Ramos (cell line): Measurements from ENCODE around the gene RAMP2.

Experiments
- in situ Hi-C: fragments of 300-500 bp; cut with MboI; formaldehyde crosslinking; loops from one replicate; pipeline ENCODE4 v1.14.3; 2022; ENCODE audit warnings: low sequenced_read_pairs; ENCODE audit not compliant: unreplicated experiment

Gene RAMP2

DNA sequence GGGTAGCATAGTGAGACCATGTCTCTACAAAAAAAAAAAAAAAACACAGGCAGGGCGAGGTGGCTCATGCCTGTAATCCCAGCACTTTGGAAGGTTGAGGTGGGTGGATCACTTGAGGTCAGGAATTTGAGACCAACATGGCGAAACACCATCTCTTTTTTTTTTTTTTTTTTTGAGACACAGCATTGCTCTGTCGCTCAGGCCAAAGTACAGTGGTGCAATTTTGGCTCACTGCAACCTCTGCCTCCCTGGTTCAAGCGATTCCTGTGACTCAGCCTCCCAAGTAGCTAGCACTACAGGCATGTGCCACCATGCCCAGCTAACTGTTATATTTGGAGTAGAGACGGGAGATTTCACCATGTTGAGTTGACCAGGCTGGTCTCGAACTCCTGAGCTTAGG lies 5.1 kb downstream of the RAMP2 start:
- in situ Hi-C loops: loop anchor here (10.0 kb wide), 1 partner anchor 191 kb away; the partner anchor contains the start of gene PSMC3IP

DNA sequence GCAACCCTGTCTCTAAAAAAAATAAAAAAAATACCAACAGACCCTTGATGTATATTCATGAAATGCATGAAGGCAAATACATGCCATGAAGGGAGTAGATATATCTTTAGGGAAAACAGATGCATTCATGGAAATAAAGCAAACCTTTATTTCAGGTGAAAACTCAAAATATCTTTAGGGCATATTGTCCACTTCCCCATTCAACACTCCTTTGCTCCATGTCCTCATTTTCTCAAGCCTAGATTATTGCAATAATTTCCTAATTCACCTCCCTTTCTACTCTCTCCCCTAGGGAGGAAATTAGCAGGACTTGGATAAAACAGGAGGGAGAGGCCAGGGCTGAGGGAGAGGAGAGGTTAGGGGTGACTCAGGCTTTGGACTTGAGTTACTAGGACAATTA lies 6.5 kb downstream of the RAMP2 start:
- in situ Hi-C loops: loop anchor here (10.0 kb wide), 1 partner anchor 193 kb away; the partner anchor contains the start of gene PSMC3IP

DNA sequence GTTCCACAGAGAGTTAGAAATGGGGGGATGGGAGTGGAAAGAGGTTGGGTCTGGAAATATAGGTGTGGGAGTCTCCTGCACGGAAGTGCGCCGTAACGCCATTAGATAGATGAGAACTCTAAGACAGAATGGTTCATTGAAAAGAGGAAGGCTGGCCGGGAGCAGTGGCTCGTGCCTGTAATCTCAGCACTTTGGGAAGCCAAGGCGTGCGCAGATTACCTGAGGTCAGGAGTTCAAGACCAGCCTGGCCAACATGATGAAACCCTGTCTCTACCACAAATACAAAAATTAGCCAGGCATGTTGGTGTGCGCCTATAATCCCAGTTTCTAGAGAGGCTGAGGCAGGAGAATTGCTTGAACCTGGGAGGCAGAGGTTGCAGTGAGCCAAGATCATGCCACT lies 7.0 kb downstream of the RAMP2 start:
- in situ Hi-C loops: loop anchor here (10.0 kb wide), 1 partner anchor 193 kb away; the partner anchor contains the start of gene PSMC3IP

DNA sequence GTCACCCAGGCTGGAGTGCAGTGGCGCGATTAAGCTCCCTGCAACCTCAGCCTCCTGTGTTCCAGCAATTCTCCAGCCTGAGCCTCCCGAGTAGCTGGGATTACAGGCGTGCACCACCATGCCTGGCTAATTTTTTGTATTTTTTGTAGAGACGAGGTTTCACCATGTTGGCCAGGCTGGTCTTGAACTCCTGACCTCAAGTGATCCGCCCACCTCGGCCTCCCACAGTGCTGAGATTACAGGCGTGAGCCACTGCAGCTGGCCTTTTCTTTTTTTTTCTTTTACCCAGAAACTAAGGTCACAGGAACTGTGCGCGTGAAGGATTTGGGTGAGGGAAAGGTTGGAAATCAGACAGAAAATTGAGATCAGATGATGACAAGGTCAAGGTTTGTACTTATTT lies 8.9 kb downstream of the RAMP2 start:
- in situ Hi-C loops: loop anchor here (10.0 kb wide), 1 partner anchor 195 kb away; the partner anchor contains the start of gene PSMC3IP

DNA sequence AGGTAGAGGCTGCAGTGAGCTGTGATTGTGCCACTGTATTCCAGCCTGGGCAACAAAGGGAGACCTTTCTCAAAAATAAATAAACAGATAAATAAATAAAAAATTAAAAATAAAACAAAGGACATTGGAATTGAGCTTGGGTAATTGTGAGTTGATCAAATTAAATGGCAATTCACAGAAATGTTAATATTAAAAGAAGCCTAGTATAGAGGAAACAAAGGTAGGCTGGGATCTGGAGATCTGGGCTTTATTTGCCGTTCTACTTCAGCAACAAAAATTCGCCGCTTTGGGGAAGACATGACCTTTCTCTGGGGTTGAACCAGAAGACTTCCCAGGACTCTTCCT lies 11.9 kb downstream of the RAMP2 start:
- in situ Hi-C loops: no loop called here

DNA sequence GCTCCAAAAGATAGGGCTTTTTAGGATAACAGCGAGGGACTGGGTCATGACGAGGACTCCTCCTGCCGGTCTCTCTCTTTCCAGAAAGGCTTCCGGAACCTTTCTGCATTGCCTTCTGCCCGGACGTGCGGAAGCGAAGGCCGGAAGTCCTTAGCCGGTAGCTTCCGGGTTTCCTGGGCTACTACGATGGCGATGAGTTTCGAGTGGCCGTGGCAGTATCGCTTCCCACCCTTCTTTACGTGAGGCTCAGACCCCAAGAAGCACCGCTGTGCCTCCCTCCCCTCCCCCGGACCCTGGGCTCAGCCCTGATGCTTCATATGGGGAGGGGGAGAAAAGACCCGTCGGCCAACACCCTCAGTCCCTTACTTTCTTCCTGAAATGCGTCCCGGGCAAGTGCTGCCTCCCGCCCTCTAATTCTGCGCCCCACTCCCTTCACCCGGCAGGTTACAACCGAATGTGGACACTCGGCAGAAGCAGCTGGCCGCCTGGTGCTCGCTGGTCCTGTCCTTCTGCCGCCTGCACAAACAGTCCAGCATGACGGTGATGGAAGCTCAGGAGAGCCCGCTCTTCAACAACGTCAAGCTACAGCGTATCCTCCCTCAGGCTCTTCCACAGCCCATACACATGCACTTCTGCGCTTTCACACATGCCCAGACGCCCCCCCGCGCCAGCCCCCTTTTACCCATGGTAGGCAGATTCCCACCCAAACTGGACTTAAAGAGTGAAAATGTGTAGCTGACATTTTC lies 12.4 kb downstream of the RAMP2 start, which contains the start of gene VPS25:
VPS25 (plus strand) TSS at position 160 of the 746 bp plus-strand sequence; CDS start at position 187, 27 bp downstream.
- in situ Hi-C loops: no loop called here

DNA sequence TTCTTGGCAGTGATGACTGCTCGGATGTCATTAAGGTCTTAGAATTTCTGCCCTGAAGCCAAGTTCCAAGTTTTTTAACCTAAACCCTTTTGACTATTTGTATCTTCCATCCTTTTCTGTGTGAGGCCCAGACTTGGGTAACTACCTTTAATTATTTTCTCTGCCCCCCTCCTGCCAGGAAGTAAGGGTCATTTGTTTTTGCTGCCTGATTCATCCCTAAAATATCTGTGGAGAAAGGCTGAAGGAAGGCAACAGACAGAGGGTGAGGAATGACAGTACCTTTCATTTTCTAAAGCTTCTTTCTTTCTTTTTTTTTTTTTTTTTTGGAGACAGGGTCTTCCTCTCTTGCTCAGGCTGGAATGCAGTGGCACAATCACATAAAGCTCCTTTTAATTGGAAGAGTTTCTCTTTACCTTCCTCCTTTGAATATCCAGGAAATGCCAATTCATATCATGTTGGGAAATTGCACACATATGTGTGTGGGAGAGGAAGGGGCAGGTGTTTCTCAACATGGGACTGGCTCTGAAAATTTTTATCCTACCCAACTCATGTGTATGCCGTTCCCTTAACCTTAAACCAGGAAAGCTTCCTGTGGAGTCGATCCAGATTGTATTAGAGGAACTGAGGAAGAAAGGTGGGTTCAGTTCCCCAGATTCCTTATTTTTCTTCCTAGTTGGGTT lies 13.2 kb downstream of the RAMP2 start:
- in situ Hi-C loops: no loop called here

DNA sequence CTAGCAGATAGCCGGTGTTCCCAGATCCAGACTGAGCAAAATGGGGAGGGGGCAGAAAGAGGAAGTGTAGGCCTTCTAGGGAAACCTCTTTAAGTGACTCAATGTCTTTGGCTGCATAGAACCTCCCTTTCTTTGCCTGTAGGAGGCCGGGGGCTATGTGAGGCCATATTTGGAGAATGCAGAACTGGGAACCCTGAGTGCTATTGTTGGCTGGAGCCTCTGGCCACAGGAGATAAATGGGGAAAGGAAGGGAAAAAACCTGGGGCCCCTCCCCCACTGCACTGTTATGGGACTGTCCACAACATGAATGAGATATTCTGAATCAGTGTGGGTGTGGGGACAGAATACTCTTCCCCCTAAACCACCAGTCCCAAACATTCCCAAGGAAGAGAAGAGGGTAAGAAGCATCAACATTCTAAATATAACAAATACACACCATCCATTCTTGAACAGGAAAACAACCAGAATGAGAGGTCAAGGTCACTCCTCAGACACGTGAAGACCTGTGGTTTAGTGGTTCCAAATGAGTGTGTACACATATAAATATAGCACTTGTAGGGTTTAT lies 14.6 kb downstream of the RAMP2 start:
- in situ Hi-C loops: no loop called here

DNA sequence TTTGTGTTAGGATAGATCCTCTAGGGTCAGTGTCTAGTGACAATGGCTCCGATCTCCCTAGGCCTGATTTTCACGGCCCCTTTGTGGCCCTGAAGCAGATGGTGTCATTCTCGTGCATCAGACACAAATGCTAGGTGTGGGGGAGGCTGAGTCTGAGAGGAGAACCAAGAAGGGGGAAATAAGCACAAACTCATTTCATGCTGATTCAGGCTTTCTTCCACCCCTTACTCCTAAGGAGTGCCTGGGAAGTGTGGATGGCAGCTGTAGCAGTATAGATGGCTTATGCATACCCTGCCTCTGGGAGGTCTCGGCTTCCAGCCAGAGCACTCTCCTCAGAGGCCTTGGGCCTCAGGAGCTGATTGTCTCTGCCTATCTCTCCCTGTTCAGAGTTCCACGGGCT lies 17.5 kb downstream of the RAMP2 start:
- in situ Hi-C loops: no loop called here

DNA sequence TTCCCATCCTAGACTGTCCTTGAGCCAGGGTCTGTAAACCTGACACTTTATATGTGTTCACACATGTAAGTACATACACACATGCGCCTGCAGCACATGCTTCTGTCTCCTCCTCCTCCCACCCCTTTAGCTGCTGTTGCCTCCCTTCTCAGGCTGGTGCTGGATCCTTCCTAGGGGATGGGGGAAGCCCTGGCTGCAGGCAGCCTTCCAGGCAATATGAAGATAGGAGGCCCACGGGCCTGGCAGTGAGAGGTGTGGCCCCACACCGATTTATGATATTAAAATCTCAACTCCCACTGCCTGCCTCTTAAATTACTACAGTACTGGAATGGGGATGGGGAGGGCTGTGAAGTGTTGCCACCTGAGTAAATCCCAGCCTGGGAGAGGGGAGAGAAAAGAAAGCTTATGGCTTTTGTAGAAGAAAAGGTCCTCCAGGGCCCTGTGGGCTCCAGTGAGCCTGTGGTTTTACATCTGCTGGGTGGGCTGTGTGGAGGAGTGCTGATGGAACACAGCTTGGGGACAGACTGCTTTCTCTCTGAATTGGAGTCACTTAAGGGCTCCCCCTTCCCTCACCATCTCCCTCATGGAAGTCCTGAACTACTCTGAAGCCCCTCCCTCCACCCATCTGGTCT lies 18.4 kb downstream of the RAMP2 start:
- in situ Hi-C loops: no loop called here

DNA sequence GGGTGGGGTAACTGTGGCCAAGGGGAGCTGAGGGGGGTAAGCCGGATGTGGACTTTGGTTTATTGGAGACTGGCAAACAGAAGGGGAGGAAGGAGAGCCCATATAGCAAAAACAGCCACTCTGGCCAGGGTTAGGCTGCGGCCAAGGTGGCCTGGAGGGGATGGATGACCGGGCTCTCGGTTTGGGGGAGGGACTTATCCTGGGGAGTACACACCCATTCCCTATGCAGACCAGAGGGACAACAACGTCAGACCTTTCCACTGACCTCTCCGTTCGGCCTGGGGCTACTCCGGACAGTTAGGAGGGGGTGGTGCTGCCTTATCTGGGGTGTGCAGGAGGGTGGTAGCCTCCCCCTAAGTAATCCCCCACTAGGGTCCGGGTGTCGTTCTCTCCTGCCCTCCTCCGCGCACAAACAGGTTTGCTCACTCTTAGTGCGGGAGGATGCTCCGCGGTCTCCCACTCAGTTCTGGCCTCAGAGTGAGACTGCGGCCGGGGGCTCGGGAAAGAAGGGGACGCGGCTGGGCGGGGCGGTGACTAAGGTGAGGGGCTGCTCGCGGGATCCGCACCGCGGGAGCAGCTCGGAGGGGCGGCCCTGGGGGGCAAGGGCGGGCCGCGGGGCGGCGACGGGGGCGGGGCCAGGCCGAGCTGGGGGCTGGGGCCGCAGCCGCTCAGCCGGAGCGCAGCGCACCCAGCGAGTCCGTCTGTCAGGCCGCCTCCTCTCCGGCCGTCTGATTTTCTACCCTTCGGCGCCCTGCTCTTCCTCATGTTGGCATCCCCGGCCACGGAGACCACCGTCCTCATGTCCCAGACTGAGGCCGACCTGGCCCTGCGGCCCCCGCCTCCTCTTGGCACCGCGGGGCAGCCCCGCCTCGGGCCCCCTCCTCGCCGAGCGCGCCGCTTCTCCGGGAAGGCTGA lies 19.2 kb downstream of the RAMP2 start, which contains the start of gene WNK4:
WNK4 (plus strand) TSS at position 675 of the 915 bp plus-strand sequence; CDS start at position 764, 89 bp downstream.
- in situ Hi-C loops: no loop called here

DNA sequence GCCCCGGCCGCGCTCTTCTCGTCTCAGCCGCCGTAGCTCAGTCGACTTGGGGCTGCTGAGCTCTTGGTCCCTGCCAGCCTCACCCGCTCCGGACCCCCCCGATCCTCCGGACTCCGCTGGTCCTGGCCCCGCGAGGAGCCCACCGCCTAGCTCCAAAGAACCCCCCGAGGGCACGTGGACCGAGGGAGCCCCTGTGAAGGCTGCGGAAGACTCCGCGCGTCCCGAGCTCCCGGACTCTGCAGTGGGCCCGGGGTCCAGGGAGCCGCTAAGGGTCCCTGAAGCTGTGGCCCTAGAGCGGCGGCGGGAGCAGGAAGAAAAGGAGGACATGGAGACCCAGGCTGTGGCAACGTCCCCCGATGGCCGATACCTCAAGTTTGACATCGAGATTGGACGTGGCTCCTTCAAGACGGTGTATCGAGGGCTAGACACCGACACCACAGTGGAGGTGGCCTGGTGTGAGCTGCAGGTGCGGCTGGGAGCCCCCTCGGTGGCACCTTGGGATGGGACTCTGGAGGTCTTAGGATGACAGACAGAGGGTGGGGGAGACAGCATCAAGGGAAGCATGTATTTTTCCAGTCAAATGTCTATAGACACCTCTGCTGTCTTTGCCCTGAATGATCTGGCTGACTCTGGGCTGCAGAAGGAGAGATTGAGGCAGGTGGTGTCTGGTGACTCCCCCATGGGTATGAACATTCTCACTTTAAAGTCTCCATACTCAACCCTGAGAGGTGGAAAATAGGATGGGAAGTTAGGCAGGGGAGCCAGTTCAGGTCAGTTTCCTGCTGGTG lies 20.0 kb downstream of the RAMP2 start:
- in situ Hi-C loops: no loop called here

DNA sequence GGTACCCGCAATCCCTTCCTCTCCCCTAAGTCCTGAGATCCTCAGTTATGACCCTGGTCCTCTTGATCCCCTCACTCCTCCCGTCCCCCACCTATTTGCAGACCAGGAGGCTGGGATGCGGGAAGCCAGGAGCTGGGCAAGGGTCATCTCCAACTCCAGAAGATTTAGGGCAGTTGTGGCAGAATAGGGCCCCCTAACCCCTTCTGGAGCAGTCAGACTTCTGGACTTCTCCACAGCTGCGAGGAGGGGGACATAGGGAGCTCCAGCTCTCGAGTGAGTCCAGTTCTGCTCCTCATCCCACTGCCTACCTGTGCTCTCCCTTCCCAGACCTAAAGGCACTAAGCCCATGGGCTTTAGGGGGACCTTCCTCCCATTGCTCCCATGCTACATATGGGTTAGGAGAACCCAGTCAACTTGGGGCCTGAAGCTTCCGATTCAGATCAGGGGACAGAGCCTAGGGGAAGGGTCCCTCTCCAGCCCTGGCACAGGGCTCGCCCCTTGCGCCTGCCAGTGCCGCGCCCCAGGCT lies 20.7 kb downstream of the RAMP2 start:
- in situ Hi-C loops: no loop called here

DNA sequence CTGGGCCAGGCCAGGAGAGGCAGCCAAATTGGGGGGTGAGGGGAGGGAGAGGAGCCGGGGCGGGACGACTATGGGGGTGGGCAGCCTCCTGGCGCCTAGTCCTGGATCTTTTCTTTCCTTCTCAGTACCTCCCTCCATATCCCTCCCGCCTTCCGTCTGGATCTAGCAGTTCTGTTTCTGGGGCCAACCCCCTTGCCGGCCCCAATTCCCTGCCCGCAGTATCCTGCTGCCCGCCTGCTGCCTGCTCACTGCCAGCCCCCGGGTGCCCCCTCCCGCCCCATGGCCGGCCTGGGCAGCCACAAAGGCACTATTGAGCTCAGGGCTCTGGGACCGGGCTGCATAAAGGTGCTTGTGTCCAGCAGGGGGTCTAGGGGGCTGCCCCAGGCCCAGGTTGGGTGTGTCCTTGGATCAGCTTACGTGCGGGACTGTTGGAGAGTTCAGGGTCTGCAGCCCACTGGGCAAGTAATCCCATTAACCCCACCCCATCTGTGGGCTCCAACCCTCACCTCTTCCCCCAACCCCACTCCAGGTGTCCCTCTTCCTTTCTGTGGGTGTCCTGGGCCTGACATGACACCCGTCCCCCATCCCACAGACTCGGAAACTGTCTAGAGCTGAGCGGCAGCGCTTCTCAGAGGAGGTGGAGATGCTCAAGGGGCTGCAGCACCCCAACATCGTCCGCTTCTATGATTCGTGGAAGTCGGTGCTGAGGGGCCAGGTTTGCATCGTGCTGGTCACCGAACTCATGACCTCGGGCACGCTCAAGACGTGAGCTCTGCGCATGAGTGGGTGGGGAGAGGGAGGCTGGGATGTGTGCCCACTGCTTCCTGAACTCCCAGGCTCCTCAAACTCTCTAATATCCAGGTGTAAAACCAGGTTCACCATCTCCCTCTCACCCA lies 21.4 kb downstream of the RAMP2 start:
- in situ Hi-C loops: no loop called here

DNA sequence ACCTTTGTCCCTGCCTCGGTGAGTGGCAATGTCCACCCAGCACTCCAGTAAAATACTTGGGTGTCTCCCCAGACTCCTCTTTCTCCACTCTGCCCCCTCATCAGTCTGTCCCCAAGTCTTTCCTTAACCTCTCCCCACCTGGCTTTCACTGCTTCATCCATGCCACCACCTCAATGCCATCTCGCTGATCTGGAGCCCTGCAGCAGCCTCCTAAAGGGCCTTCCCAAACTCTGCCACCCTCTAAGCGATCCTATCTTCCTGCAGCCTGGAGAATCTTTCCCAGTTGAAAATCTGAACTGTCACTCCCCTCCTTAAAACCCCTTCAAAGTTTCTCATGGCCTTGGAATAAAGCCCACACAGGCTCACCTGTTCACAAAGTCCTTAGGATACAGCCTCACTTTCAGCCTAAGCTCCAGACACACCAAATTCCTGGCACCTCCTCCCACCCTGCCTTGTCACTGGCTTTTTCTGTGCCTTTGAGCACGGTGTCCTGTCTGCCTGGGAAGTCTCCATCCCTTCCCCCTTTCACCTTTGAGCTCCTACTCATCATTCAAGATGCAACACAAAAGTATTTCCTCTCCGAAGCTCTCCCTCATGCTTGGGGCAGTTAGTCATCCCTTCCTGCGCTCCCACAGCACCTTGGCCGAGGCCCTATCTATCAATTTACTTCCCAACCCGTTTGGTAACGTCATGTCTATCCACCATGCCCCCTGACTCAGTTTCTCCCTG lies 22.2 kb downstream of the RAMP2 start:
- in situ Hi-C loops: no loop called here

DNA sequence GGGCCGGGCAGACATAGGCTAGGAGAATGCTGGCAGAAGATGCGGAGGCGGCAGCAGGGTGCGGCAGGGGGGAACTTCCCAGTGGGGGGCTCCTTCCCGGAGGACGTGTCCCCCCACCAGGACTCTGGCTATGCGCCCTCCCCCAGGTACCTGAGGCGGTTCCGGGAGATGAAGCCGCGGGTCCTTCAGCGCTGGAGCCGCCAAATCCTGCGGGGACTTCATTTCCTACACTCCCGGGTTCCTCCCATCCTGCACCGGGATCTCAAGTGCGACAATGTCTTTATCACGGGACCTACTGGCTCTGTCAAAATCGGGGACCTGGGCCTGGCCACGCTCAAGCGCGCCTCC lies 22.7 kb downstream of the RAMP2 start:
- in situ Hi-C loops: no loop called here

DNA sequence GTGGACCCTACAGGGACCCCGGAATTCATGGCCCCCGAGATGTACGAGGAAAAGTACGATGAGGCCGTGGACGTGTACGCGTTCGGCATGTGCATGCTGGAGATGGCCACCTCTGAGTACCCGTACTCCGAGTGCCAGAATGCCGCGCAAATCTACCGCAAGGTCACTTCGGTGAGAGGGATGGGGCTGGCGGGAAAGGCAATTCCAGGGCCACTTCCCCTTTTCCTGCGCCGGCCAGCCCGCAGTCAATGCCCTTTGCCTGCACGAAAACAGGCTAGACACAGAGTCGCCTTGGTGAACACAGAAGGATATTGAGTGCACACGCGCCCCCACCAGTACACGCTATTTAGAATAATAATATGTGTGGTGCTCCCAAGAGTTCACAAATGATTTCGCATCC lies 23.4 kb downstream of the RAMP2 start:
- in situ Hi-C loops: no loop called here
